B cell (primary cell): ENCODE data around the gene TENT5C. TPM values are rescaled to one million over a fixed set of nuclear protein-coding genes. Genes with fewer than 3 reads are reported as not detected.
A peak's percentile ranks its signal among the peaks of the same experiment; 100 is the strongest.

Experiments
- ATAC-seq: fragments of 200-7000 bp; cut with Tn5 transposase; one replicate; pipeline ENCODE4 v1.10.0; 2021; ENCODE audit warnings: low read depth, mild to moderate bottlenecking, moderate number of reproducible peaks, moderate library complexity
- CTCF ChIA-PET: fragments of 350-600 bp; sonication (Branson Sonifier 250); formaldehyde crosslinking; loops from one replicate; lab custom pipeline; 2021; ENCODE audit warnings: antibody characterized with exemption, inconsistent platforms; lab: Charles Lee
- POLR2A ChIA-PET: fragments of 350-600 bp; sonication (Branson Sonifier 250); formaldehyde crosslinking; loops from one replicate; lab custom pipeline; 2021; ENCODE audit warnings: antibody characterized with exemption; lab: Charles Lee
- DNase-seq: peaks from one replicate; pipeline ENCODE4 v3.0.0; 2013
- H2AFZ ChIP-seq: 2 replicates; pipeline ENCODE4 v1.6.1; 2012; ENCODE audit warnings: mild to moderate bottlenecking, low read depth, low read length; ENCODE audit not compliant: insufficient read depth, poor library complexity, severe bottlenecking
- H3K27ac ChIP-seq, 2 donors: 1 replicate in 1 of 2; 2 replicates in 1 of 2; pipeline ENCODE4 v1.5.1; 2012 to 2013; ENCODE audit warnings: low read length in 2 of 2, mild to moderate bottlenecking in 2 of 2, moderate library complexity in 1 of 2
- H3K27me3 ChIP-seq, 4 experiments: fragments of 200-600 bp in 1 of 4; sonication (generic) in 1 of 4; replicated peaks in 1 of 4; 1 replicate in 2 of 4; 2 replicates in 2 of 4; pipeline versions ENCODE4 v1.6.1 to v1.7.0; 2013 to 2016; ENCODE audit warnings: low read length in 3 of 4, mild to moderate bottlenecking in 2 of 4, mixed read lengths in 1 of 4, moderate library complexity in 1 of 4; ENCODE audit not compliant: insufficient read depth in 4 of 4, control insufficient read depth in 3 of 4; ENCODE audit errors: control extremely low read depth in 1 of 4
- H3K36me3 ChIP-seq, 2 experiments: replicated peaks in 1 of 2; 1 replicate in 1 of 2; 2 replicates in 1 of 2; pipeline versions ENCODE4 v1.6.1 to v1.7.1; 2013; ENCODE audit warnings: low read length in 1 of 2; ENCODE audit not compliant: insufficient read depth in 2 of 2, control insufficient read depth in 1 of 2; ENCODE audit errors: control extremely low read depth in 1 of 2, extremely low read depth in 1 of 2
- H3K4me1 ChIP-seq, 2 donors: fragments of 200-600 bp in 1 of 2; sonication (generic) in 1 of 2; 1 replicate in 1 of 2; 2 replicates in 1 of 2; pipeline versions ENCODE4 v1.5.1 to v1.6.1; 2013 to 2017; ENCODE audit warnings: low read length in 2 of 2; ENCODE audit not compliant: control insufficient read depth in 2 of 2, insufficient read depth in 2 of 2
- H3K4me2 ChIP-seq: replicated peaks from 2 replicates; pipeline ENCODE3; 2012; ENCODE audit warnings: mild to moderate bottlenecking, low read depth, low read length; ENCODE audit not compliant: poor library complexity, severe bottlenecking
- H3K4me3 ChIP-seq, 5 experiments: fragments of 200-600 bp in 1 of 5; sonication (generic) in 1 of 5; 1 replicate in 3 of 5; 2 replicates in 2 of 5; pipeline versions ENCODE4 v1.5.1 to v1.7.0; 2011 to 2016; ENCODE audit warnings: low read length in 4 of 5, mild to moderate bottlenecking in 4 of 5, low read depth in 2 of 5, control low read depth in 1 of 5, moderate library complexity in 1 of 5; ENCODE audit not compliant: insufficient read depth in 1 of 5; ENCODE audit errors: control extremely low read depth in 1 of 5, extremely low read depth in 1 of 5
- H3K79me2 ChIP-seq: fragments of 200-600 bp; sonication (generic); one replicate; pipeline ENCODE4 v1.6.0; 2016; ENCODE audit warnings: low read length; ENCODE audit not compliant: control insufficient read depth, insufficient read depth
- H3K9ac ChIP-seq: fragments of 200-600 bp; sonication (generic); 2 replicates; pipeline ENCODE4 v1.6.1; 2017; ENCODE audit warnings: mild to moderate bottlenecking, low read length, moderate library complexity
- H3K9me3 ChIP-seq, 3 donors: one replicate each; pipeline versions ENCODE4 v1.6.1 to v1.7.1; 2013; ENCODE audit warnings: low read length in 2 of 3; ENCODE audit not compliant: control insufficient read depth in 2 of 3, insufficient read depth in 1 of 3; ENCODE audit errors: control extremely low read depth in 1 of 3
- H4K20me1 ChIP-seq: 2 replicates; pipeline ENCODE4 v1.6.0; 2012; ENCODE audit warnings: mild to moderate bottlenecking, low read length; ENCODE audit not compliant: insufficient read depth, control insufficient read depth, poor library complexity, severe bottlenecking
- H3K27ac Mint-ChIP-seq: one replicate; pipeline ENCODE4 v1.8.0; 2021; ENCODE audit warnings: mixed read lengths
- H3K27me3 Mint-ChIP-seq: one replicate; pipeline ENCODE4 v1.8.0; 2021; ENCODE audit warnings: mixed read lengths
- H3K4me1 Mint-ChIP-seq: one replicate; pipeline ENCODE4 v1.8.0; 2021; ENCODE audit warnings: mixed read lengths
- H3K4me3 Mint-ChIP-seq: one replicate; pipeline ENCODE4 v1.8.0; 2021; ENCODE audit warnings: mixed read lengths
- H3K9me3 Mint-ChIP-seq: one replicate; pipeline ENCODE4 v1.8.0; 2022; ENCODE audit warnings: mixed read lengths; ENCODE audit not compliant: insufficient read depth
- CTCF ChIP-seq: fragments of 200-600 bp; IDR thresholded peaks from one replicate; pipeline ENCODE4 v1.8.0; 2022; ENCODE audit warnings: antibody characterized with exemption, mild to moderate bottlenecking
- EZH2 ChIP-seq: IDR thresholded peaks from 2 replicates; pipeline ENCODE4 v1.6.1; 2012; ENCODE audit warnings: borderline replicate concordance, low read depth, mild to moderate bottlenecking, moderate library complexity, low read length; ENCODE audit not compliant: insufficient read depth, poor library complexity, severe bottlenecking
- WGBS: methylation state at CpG from one replicate; pipeline ENCODE4 v1.1.5; 2013; ENCODE audit warnings: missing lambda C conversion rate; ENCODE audit not compliant: insufficient coverage; 5-methylcytosine and 5-hydroxymethylcytosine counted together
- intact Hi-C: fragments of 100-400 bp; cut with micrococcal nuclease; formaldehyde crosslinking; loops from one replicate; pipeline ENCODE4 v1.10.0; 2022
- polyA plus RNA-seq: library from polyadenylated mRNA; depleted of rRNA; stranded (reverse); fragments of >200 nt; gene quantifications from 2 replicates; pipeline ENCODE4 v1.2.3, GENCODE V29; 2012
- total RNA-seq, 2 donors: library from RNA; stranded (reverse); fragments of 120-200 nt in 1 of 2; gene quantifications; 1 replicate in 1 of 2; 2 replicates in 1 of 2; pipeline versions ENCODE4 v1.2.3 to v1.2.4, GENCODE V29; 2013 to 2022

Gene TENT5C
- total and polyA plus RNA-seq, 2 donors (not counting 1 experiment from before 2014, with no cell fraction given) = 65.4 to 112 TPM

GRCh38 chr1:117634631-117635030 lies 28.8 kb downstream of the TENT5C start:
- POLR2A ChIA-PET = no interaction called here
- 91% methylated on average over 2 of the region's 3 CpGs for WGBS
- ATAC-seq = no peak

More at GRCh38 chr1:117634631-117635030, 28.8 kb downstream of the TENT5C start:
- CTCF ChIA-PET = interaction anchor here (1.2 kb wide), 1 partner anchor 16 kb away, joined by 3 read pairs; no protein-coding TSS in a partner anchor
- Histone ChIP-seq H3K9ac (no peak overlapping the region), H3K4me1 (peaks cover 78 to 80% of the 10 kb centered on the region in 2 donors), H3K36me3 (peaks cover 0 to 4% of the 10 kb centered on the region in 2 experiments), H3K79me2 (peaks cover 50% of the 10 kb centered on the region), H4K20me1 (no peaks in the 10 kb centered on the region), H2AFZ (no peak overlapping the region), H3K4me2 (no peak overlapping the region), H3K27me3 (no peaks in the 10 kb centered on the region), H3K4me3 (no peak overlapping the region), H3K9me3 (no peaks in the 10 kb centered on the region), H3K27ac (no peak overlapping the region)
- Mint-ChIP-seq H3K4me3 (no peak overlapping the region), H3K27ac (peak overlapping the region; percentile 6), H3K9me3 (no peaks in the 10 kb centered on the region), H3K4me1 (peaks cover 91% of the 10 kb centered on the region), H3K27me3 (no peaks in the 10 kb centered on the region)
- TF ChIP-seq CTCF (no peak), EZH2 (no peak)
- intact Hi-C loops = no loop called here
- no peak for DNase-seq
